IPS-18c (cell line): ENCODE data around the gene AGAP1.

ENCODE experiments used
- H3K4me3 ChIP-seq: 2 replicates; pipeline ENCODE4 v1.7.0; 2013; ENCODE audit warnings: low read depth, mild to moderate bottlenecking, low read length, moderate library complexity; ENCODE audit not compliant: insufficient read depth
- H3K9me3 ChIP-seq: one replicate; pipeline ENCODE4 v1.6.1; 2013; ENCODE audit warnings: mild to moderate bottlenecking, low read length, moderate library complexity; ENCODE audit not compliant: control insufficient read depth, insufficient read depth

The AGAP1 gene

DNA sequence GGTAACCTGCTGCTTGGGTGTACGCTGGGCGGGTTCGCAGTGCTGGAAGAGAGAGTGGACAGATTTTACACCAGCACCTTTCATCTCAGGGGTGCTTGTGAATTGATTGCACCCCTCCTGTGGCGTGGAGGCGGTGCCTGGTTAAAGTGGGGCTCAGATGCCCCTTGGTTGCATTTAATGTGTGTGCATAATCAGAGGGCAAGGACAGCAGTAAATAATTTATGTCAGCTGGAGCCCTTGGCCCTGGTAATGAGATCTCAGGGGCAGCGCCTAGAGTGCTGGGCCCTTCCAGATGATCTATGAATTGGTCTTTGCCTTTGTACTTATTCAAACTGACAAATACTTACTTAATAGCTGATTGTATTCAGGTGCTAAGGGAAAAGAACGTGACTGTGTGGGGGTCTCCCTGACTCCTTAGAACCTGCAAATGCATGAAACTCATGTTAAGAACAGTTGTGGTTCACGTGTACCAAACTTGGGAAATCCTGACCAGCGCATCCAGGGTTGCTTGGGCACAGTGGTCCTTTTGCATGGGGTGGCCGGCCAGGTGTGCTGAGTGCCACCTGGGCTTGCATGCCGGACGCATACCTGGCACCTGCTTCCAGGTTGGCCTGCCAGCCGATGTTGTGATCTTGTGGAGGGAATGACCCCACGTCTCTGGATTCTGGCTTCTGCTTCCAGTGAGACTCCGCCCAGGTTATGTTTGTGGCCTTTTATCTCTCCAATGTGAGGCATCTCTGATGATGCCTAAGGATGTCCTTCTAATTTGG is 118.5 kb downstream of the AGAP1 start:
- H3K9me3 ChIP-seq: no peaks in the 10 kb centered on the region
- H3K4me3 ChIP-seq: no peak overlapping the region

DNA sequence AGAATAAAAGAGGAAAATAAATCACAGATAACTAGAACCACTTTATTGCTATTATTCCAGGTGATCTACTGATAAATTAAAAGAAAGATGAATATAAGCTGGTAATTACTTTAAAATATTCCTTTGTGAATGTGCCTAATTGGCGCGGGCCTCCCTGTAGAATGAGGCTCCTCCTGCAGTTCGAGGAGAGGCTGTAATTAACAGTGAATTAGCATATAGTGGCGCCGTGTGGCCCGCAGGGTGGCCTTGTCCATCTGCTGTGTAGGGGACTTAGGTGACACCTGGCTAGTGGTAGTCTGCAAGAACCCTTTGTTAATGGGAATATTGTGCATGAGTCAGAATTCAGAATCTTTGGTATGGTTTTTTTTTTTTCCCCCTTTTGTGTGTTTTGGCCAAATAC is 119.8 kb downstream of the AGAP1 start:
- H3K9me3 ChIP-seq: no peaks in the 10 kb centered on the region
- no peak overlapping the region for H3K4me3 ChIP-seq

DNA sequence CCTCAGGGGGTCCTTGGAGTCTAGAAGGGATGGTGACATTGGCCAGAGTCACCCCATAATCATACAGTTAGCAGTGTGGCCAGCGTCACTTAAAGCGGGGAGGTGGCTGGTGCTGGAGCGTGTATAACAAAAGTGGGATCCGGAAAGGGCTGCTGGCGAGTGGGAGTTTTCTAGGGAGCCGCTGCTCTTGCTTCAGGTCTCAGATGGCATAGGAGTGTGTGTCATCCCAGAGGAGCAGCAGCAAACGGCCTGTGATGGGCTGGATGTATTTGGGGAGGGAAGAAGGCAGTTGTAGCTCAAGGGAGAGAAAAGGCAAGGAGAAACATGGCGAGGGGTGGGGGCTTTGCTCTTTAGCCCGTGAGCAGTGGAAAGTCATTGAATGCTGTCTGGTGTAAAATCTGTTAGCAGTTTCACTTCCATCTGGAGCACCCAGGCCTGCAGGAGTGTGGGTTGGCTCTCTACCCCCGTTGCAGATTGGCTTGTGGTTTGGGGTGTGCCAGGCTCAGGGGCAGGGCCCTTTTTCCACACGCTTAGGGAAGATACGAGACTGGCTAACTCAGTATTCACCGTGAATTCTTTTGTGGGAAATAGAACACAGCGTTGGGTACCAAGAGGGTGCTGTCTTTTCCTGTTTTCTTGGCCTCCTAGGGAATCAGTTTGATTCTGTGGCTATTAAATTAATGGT is 120.5 kb downstream of the AGAP1 start:
- Histone ChIP-seq H3K4me3 (no peak overlapping the region), H3K9me3 (no peaks in the 10 kb centered on the region)

DNA sequence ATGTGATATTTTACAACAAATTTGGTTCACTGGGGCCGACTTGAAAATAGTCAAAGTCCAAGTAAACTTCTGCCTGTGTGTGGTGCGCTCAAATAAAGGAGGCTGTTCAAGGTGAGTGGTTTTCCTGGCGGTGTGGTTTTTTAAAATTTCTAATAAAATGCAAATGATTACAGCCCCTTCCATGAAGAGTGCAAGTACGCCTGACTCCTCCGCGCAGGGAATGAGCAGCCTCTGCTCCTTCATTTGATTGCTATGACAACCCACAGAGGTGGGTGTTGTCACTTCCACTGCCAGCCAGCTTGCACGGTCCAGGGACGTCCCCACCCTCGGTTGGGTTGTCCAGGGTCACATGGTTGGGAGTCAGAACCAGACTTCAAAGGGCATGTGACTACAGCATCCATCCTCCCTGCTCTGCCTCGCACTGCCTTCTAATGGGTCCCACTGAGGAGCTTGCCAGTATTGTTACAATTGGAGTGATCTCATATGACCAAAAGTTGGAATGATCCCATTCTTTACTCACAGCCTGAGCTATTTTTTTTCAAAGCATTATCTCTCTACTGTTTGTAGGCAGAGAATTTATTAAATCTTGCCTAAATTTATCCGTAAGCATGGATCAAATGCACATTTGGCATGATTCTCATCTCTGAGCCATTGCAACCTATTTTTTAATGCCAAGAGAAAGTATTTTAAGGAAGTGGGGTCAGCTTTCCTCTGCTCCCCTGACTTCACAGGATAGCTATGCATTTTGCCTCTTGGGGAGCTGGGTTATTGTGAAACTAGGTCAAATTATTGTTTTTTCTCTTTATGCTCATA is 121.3 kb downstream of the AGAP1 start:
- no peak overlapping the region for H3K4me3 ChIP-seq
- H3K9me3 ChIP-seq: no peaks in the 10 kb centered on the region

DNA sequence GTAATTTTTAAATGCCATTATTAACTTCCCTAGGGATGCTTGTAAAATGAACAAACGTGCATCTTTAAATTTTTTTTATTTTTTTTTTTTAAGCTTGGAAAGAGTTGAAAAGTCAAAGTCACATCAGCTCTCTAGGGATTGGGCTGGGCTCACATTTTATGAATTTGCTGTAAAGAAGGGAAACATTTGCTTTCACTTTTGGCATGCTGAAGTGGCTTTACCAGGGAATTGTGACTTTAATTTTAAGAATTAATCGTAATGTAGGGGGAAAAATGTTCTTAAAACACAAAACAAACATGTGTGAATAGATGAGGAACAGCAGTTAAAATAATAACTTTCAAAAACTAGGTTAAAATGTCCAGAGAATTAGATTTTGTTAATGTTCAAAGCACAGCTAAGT is 123.0 kb downstream of the AGAP1 start:
- Histone ChIP-seq H3K4me3 (no peak overlapping the region), H3K9me3 (no peaks in the 10 kb centered on the region)

DNA sequence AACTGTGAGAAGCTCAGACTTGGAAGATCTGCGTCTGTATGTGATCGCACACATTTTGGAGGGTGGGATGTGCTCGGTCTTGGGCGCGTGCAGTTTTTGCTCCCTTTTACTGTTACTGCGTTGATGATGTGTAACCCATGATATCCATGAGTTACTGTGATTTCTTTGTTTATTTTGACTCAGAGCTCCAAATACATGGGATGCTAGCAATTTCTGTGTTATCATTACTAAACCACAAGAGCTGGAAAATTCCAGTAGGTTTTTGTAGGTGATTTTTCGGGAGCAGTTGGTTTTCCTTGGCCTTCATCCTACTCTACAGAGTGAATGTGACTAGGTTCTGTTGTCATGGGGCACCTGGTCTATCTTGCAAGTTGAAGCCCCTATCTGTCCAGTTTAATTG is 124.2 kb downstream of the AGAP1 start:
- Histone ChIP-seq H3K4me3 (no peak overlapping the region), H3K9me3 (no peaks in the 10 kb centered on the region)

DNA sequence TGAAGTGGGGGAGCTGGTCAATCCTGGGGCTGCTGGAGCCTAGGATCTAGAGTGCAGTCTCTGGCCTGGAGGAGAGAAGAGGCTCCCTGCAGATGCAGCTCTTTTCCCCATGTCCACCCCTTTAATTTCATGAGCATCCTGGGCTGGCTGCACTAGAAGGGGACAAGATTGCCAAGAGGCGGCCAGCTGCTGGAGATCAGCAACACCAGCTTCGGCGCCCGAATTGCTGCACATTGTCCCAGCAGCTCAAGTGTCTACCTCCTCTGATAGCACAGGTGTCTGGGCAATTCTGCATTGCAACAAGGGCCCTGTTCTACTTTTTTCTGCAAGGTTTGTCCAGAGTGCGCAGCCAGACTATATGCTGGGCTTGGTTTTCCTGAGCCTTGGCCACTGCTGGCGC is 125.7 kb downstream of the AGAP1 start:
- no peaks in the 10 kb centered on the region for H3K9me3 ChIP-seq
- H3K4me3 ChIP-seq: no peak overlapping the region

DNA sequence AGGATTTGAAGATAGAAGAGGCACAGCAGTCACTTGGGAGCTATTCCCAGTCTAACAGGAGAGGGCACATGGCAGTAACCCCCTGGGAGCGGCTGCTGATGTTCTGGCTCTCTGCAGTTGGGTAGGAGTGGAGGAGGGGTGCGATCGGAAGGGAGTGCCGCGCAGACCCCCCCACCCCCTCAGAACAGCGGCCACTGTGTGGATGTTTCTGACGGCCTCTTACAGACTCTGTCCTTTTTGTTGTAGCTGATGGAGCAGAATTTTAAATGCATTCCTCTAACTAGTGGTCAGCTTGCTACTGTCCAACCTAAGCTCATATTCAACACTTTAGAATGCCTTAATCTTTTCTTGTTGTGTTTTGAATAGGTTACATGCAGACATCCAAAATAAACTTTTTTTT is 127.9 kb downstream of the AGAP1 start:
- Histone ChIP-seq H3K9me3 (no peaks in the 10 kb centered on the region), H3K4me3 (no peak overlapping the region)

DNA sequence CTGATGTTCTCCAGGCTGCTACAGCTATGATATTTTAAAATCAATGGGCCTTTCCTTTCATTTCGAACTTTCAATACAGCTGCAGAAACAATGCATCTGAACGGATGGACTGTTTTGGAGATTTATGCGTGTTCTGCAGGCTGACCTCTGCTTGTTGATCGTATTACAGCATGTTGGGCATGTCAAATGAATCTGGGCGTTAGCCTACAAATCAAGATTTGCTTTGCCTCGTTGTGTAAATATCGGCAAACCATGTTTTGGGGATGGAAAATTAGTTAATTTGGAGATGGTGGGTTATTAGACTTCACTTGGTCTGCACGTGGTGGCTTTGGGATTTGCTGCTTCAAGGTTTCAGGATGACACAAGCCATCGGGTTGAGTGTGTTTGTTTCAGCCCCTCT is 129.3 kb downstream of the AGAP1 start:
- H3K9me3 ChIP-seq: no peaks in the 10 kb centered on the region
- H3K4me3 ChIP-seq: no peak overlapping the region

DNA sequence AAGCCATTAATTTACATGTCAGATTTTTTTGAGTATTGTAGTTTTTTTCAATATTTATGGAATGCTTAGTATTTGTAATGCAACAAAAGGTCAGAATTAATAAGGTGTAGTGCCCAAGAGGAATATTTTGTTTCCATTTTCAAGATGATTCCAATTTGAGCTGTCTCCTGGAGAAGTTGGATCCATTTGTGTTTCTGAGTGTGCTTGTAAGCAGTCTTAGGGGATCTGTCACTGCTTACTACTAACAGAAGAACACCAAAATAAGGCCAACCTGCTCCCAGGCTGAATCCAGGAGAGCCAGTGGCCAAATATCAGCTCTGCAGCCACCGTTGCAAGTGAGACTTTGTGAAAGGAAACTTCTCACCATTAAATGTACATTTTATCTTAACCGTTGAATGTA is 129.9 kb downstream of the AGAP1 start:
- Histone ChIP-seq H3K4me3 (no peak overlapping the region), H3K9me3 (no peaks in the 10 kb centered on the region)

DNA sequence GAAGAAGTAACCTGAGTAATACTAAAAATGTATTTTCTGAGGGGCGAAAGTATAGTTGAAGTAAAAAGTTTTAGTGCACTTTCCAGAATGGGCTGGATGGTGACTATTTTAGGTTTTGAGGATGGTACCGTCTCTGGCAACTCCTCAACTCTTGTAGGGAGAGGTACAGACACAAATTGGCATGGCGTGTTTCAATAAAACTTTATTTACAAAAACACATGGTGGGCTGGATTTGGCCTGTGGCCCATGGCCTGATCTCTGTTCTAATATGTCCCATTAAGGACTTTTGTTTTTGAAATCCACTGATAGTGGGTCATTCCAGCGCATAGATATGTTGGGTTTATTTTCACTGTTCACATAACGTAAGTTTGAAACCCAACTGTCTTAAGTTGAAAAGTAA is 132.8 kb downstream of the AGAP1 start:
- no peaks in the 10 kb centered on the region for H3K9me3 ChIP-seq
- H3K4me3 ChIP-seq: no peak overlapping the region

DNA sequence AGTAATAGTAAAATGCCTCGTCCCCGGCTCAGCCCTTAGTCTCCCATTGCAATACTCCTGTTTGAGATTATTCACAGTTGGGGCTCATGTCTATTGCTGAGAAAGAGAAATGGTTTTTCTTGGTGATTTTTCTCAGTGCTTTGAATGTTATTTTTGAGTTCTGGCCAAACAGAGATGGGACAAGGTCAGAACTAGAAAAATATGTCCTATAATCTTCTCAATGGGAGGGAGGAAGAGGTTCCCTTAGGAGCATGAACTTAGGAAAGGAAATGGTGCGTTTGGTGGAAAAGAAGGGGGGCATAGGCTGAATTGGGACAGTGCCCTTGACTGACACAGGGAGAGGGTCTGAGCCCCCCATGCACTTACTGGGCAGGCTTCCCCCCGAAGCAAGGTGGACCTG is 133.8 kb downstream of the AGAP1 start:
- H3K9me3 ChIP-seq: no peaks in the 10 kb centered on the region
- no peak overlapping the region for H3K4me3 ChIP-seq

DNA sequence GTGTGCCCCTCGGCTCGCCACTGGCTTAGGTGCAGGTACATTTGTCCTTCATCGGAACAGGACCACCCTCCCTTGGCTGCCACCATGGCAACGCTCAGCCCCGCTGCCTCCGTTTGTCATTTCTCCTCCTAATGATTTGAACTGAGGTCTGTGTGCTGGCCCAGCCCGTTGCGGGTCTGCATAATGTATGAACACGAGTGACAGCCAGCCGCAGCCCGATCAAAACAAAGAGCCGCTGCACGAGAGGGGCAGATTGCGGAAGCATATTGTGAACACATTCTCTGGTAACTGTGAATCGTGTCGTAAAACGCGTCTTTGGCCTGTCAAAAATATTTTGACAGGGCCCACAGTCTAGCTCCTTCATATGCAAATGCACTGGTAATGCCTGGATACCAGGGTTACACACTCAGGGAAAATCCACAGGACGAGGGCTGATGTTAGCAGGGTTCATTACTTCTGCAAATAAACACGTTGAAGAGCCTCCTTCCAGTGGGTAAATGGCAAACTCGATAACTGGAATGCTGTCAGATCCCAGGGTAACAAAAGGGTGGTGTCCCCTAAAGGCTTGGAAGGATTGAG is 137.0 kb downstream of the AGAP1 start:
- no peak overlapping the region for H3K4me3 ChIP-seq
- H3K9me3 ChIP-seq: no peaks in the 10 kb centered on the region

DNA sequence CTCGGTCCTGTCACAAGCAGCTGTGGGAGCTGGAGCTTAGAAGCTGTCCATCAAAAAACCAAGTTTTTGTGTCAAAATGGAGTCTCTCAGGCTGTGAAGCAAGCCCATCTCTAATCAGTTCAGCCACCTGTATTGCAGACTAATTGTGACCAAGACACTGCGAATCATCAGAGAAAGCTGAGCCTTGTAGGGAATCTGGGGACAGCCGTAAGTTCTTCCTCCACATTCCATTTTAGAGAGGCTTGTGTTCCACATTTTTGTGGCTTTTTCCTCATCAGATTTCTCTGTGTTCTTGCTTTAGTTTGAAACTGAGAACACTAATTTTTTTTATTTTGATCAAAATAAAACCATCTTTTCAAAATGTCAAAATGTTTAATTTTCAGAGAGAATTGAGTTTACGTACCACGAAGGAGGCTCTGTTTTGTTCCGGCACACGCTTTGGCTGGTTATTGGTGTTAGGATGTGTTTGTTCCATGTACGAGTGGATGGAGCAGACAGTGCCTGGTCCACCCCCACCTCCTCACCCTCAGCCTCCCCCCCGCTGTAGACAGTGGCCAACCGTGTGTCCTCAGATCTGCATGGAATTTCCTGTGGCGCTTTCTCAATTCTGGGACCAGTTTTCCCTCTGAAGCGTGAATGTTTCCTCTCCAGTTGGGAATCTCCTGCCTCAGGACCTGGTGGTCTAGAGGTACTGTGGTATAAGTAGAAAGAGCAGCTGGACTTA is 140.8 kb downstream of the AGAP1 start:
- no peak overlapping the region for H3K4me3 ChIP-seq
- H3K9me3 ChIP-seq: no peaks in the 10 kb centered on the region

DNA sequence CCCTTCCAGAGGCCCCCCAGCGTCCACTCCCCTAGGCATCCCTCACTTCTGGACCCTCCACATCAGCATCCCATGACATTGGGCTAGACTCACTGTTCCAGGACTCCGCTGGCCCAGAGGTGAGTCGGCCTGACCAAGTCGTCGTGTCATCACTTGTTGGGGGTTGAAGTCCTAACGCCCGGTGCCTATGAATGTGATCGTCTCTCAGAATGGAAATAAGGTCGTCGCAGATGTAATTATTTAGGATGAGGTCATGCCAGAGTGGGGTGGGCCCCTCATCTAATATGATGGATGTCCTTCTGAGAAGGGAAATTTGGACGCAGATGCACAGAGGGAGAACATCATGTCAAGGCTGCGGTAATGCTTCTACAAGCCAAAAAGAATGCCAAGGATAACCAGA is 142.7 kb downstream of the AGAP1 start:
- Histone ChIP-seq H3K4me3 (no peak overlapping the region), H3K9me3 (no peaks in the 10 kb centered on the region)

DNA sequence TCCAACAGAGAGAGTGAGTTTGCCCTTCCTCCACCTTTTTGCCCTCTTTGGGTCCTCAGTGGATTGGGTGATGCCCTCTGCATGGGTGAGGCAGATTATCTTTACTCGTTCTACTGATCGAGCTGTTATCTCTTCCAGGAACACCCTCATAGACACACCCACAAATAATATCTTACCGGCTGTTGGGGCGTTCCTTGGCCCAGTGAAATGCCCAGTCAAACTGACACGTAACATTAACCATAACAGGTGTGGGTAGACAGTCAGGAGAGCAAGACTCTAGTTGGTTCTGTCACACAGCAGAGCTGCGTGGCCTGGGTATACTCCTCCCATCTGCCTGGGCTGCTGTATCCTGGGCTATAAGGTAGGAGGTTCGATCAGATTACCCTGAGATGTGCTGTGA is 144.1 kb downstream of the AGAP1 start:
- no peak overlapping the region for H3K4me3 ChIP-seq

More for the DNA sequence above, 144.1 kb downstream of the AGAP1 start:
- H3K9me3 ChIP-seq: no peaks in the 10 kb centered on the region
